SU-DHL-6 (cell line): ENCODE data around the gene ADA.

Experiments used
- H2AFZ ChIP-seq: fragments of 200-600 bp; sonication (generic); 2 replicates; pipeline ENCODE4 v1.6.1; 2014; ENCODE audit warnings: low read depth, mild to moderate bottlenecking, moderate library complexity, mixed read lengths, antibody characterized with exemption, low read length; ENCODE audit not compliant: severe bottlenecking
- H3F3A ChIP-seq: fragments of 200-600 bp; shearing (Covaris generic); 2 replicates; pipeline ENCODE4 v1.6.0; 2016; ENCODE audit warnings: antibody characterized with exemption, mild to moderate bottlenecking; ENCODE audit not compliant: insufficient read depth
- H3K27ac ChIP-seq: fragments of 200-600 bp; sonication (generic); 2 replicates; pipeline ENCODE4 v1.5.1; 2016; ENCODE audit warnings: low read depth, mild to moderate bottlenecking, low read length, moderate library complexity, mixed read lengths
- H3K27me3 ChIP-seq: fragments of 200-600 bp; sonication (generic), shearing (Covaris generic); 2 replicates; pipeline ENCODE4 v1.6.0; 2014; ENCODE audit warnings: mild to moderate bottlenecking, low read length
- H3K36me3 ChIP-seq: fragments of 200-600 bp; sonication (generic); 2 replicates; pipeline ENCODE4 v1.6.1; 2014; ENCODE audit warnings: mild to moderate bottlenecking, low read length, mixed read lengths
- H3K4me2 ChIP-seq: fragments of 300-600, 200-600 bp; shearing (Covaris generic), sonication (generic); 2 replicates; pipeline ENCODE4 v1.6.0; 2014; ENCODE audit warnings: low read length, low read depth, mild to moderate bottlenecking; ENCODE audit not compliant: poor library complexity, severe bottlenecking
- H3K4me3 ChIP-seq: fragments of 200-600 bp; sonication (generic); 2 replicates; pipeline ENCODE4 v1.5.1; 2014; ENCODE audit warnings: antibody characterized with exemption, low read length, mild to moderate bottlenecking, mixed read lengths; ENCODE audit not compliant: insufficient read depth, poor library complexity, severe bottlenecking
- H3K79me2 ChIP-seq: fragments of 200-600 bp; sonication (generic); 2 replicates; pipeline ENCODE4 v1.6.1; 2014; ENCODE audit warnings: mild to moderate bottlenecking, low read length, moderate library complexity; ENCODE audit not compliant: insufficient read depth
- H3K9ac ChIP-seq: fragments of 200-600 bp; sonication (generic); 2 replicates; pipeline ENCODE4 v1.7.0; 2014; ENCODE audit warnings: mild to moderate bottlenecking, low read length
- H3K9me2 ChIP-seq: fragments of 200-600 bp; sonication (generic); replicated peaks from 2 replicates; pipeline ENCODE4 v1.6.1; 2014; ENCODE audit warnings: low read length; ENCODE audit not compliant: insufficient read depth
- H3K9me3 ChIP-seq: fragments of 200-600 bp; sonication (generic); 2 replicates; pipeline ENCODE4 v1.6.1; 2014; ENCODE audit warnings: low read length, mixed read lengths; ENCODE audit not compliant: insufficient read depth
- H4K20me1 ChIP-seq: fragments of 200-600 bp; sonication (generic); 2 replicates; pipeline ENCODE4 v1.6.1; 2014; ENCODE audit warnings: low read depth, mild to moderate bottlenecking, antibody characterized with exemption, low read length, moderate library complexity, mixed read lengths
- CTCF ChIP-seq: fragments of 200-600 bp; sonication (generic); IDR thresholded peaks from one replicate; pipeline ENCODE4 v1.5.1; 2017; ENCODE audit warnings: antibody characterized with exemption, mild to moderate bottlenecking, low read length, moderate library complexity; ENCODE audit not compliant: insufficient read depth, poor library complexity, severe bottlenecking
- EZH2phosphoT487 ChIP-seq: fragments of 200-600 bp; sonication (generic), shearing (Covaris generic); conservative IDR thresholded peaks from 2 replicates; pipeline ENCODE4 v1.6.1; 2018; ENCODE audit warnings: mild to moderate bottlenecking, antibody characterized with exemption, low read length, moderate library complexity, mixed read lengths

The ADA gene

GRCh38 chr20:44627364-44628010, 24.0 kb downstream of the ADA start:
- Histone ChIP-seq H3K27ac (no peak overlapping the region), H3K27me3 (no peaks in the 10 kb centered on the region), H3K9me2 (no peaks in the 10 kb centered on the region), H3K36me3 (no peaks in the 10 kb centered on the region), H2AFZ (no peak overlapping the region), H3K4me3 (no peak overlapping the region), H3K9me3 (no peaks in the 10 kb centered on the region), H3K9ac (no peak overlapping the region), H3F3A (no peaks in the 10 kb centered on the region), H3K4me2 (no peak overlapping the region), H4K20me1 (no peaks in the 10 kb centered on the region), H3K79me2 (no peaks in the 10 kb centered on the region)
- TF ChIP-seq CTCF (no peak), EZH2phosphoT487 (no peak)

- Histone ChIP-seq H3K9me2 (no peaks in the 10 kb centered on the region), H3F3A (no peaks in the 10 kb centered on the region), H3K4me2 (no peak overlapping the region), H3K36me3 (no peaks in the 10 kb centered on the region), H4K20me1 (no peaks in the 10 kb centered on the region), H2AFZ (no peak overlapping the region), H3K9ac (no peak overlapping the region), H3K9me3 (no peaks in the 10 kb centered on the region), H3K4me3 (no peak overlapping the region), H3K27me3 (no peaks in the 10 kb centered on the region), H3K79me2 (no peaks in the 10 kb centered on the region), H3K27ac (no peak overlapping the region)
- TF ChIP-seq EZH2phosphoT487 (no peak), CTCF (no peak)
Measured at GRCh38 chr20:44626278-44626677, 25.2 kb downstream of the ADA start.

- Histone ChIP-seq H3F3A (no peaks in the 10 kb centered on the region), H3K79me2 (no peaks in the 10 kb centered on the region), H3K9me2 (no peaks in the 10 kb centered on the region), H3K36me3 (no peaks in the 10 kb centered on the region), H3K4me2 (no peak overlapping the region), H2AFZ (no peak overlapping the region), H3K27me3 (no peaks in the 10 kb centered on the region), H3K27ac (no peak overlapping the region), H3K9me3 (no peaks in the 10 kb centered on the region), H4K20me1 (no peaks in the 10 kb centered on the region), H3K9ac (no peak overlapping the region), H3K4me3 (no peak overlapping the region)
- TF ChIP-seq CTCF (no peak), EZH2phosphoT487 (no peak)
Measured at GRCh38 chr20:44625361-44625760, 26.1 kb downstream of the ADA start.
